Hepatocyte (in vitro differentiated cells): ENCODE measurements around the gene NRSN2.

Experiments used
- EZH2 ChIP-seq: fragments of 200-600 bp; sonication (generic); IDR thresholded peaks from 2 replicates; pipeline ENCODE4 v1.6.1; 2016; ENCODE audit warnings: antibody characterized with exemption, mild to moderate bottlenecking, borderline replicate concordance
- EZH2phosphoT487 ChIP-seq: fragments of 200-600 bp; sonication (generic); IDR thresholded peaks from one replicate; pipeline ENCODE4 v1.6.1; 2018; ENCODE audit warnings: antibody characterized with exemption, mild to moderate bottlenecking, low read depth, moderate library complexity; ENCODE audit not compliant: unreplicated experiment, severe bottlenecking
- TF ChIP-seq, protein P1 (sequence below): fragments of 200-600 bp; sonication (generic); IDR thresholded peaks from 2 replicates; pipeline ENCODE4 v1.5.1; 2016; ENCODE audit warnings: antibody characterized with exemption, mild to moderate bottlenecking; ENCODE audit not compliant: poor library complexity

DNA sequence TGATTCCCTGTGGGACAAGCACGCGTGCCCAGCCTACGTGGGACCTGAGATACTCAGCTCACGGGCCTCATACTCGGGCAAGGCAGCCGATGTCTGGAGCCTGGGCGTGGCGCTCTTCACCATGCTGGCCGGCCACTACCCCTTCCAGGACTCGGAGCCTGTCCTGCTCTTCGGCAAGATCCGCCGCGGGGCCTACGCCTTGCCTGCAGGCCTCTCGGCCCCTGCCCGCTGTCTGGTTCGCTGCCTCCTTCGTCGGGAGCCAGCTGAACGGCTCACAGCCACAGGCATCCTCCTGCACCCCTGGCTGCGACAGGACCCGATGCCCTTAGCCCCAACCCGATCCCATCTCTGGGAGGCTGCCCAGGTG lies 49.3 kb downstream of the NRSN2 start:
- no peak for TF ChIP-seq EZH2
- TF ChIP-seq, protein P1, sequence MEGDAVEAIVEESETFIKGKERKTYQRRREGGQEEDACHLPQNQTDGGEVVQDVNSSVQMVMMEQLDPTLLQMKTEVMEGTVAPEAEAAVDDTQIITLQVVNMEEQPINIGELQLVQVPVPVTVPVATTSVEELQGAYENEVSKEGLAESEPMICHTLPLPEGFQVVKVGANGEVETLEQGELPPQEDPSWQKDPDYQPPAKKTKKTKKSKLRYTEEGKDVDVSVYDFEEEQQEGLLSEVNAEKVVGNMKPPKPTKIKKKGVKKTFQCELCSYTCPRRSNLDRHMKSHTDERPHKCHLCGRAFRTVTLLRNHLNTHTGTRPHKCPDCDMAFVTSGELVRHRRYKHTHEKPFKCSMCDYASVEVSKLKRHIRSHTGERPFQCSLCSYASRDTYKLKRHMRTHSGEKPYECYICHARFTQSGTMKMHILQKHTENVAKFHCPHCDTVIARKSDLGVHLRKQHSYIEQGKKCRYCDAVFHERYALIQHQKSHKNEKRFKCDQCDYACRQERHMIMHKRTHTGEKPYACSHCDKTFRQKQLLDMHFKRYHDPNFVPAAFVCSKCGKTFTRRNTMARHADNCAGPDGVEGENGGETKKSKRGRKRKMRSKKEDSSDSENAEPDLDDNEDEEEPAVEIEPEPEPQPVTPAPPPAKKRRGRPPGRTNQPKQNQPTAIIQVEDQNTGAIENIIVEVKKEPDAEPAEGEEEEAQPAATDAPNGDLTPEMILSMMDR, result no peak
- no peak for TF ChIP-seq EZH2phosphoT487
